H9 (cell line): Measurements from ENCODE around the gene HOMER3. TPM values are rescaled to one million over a fixed set of nuclear protein-coding genes. Genes with fewer than 3 reads are reported as not detected.

ENCODE experiments used
- DNase-seq: peaks from one replicate; pipeline ENCODE4 v3.0.0-alpha.2; 2017
- H2AFZ ChIP-seq: one replicate; pipeline ENCODE4 v1.6.1; 2013; ENCODE audit warnings: mild to moderate bottlenecking, low read length, control low read depth, moderate library complexity
- H2AK5ac ChIP-seq: 2 replicates; pipeline ENCODE4 v1.6.1; 2013; ENCODE audit warnings: low read length, control low read depth, mixed read lengths; ENCODE audit not compliant: insufficient read length
- H2BK120ac ChIP-seq: one replicate; pipeline ENCODE4 v1.6.1; 2013; ENCODE audit warnings: low read depth, mild to moderate bottlenecking, low read length, control low read depth, inconsistent platforms; ENCODE audit not compliant: poor library complexity, severe bottlenecking
- H2BK12ac ChIP-seq: 2 replicates; pipeline ENCODE4 v1.6.1; 2013; ENCODE audit warnings: low read length, control low read depth, mixed read lengths, low read depth; ENCODE audit not compliant: insufficient read length
- H2BK15ac ChIP-seq: 2 replicates; pipeline ENCODE4 v1.6.1; 2013; ENCODE audit warnings: low read depth, low read length, control low read depth
- H2BK20ac ChIP-seq: one replicate; pipeline ENCODE4 v1.6.1; 2013; ENCODE audit warnings: low read depth, mild to moderate bottlenecking, low read length, control low read depth, inconsistent platforms; ENCODE audit not compliant: poor library complexity, severe bottlenecking
- H2BK5ac ChIP-seq: 2 replicates; pipeline ENCODE4 v1.6.1; 2013; ENCODE audit warnings: low read length, control low read depth, mixed read lengths; ENCODE audit not compliant: insufficient read length
- H3K14ac ChIP-seq: 2 replicates; pipeline ENCODE4 v1.6.1; 2013; ENCODE audit warnings: low read length, control low read depth; ENCODE audit not compliant: insufficient read depth
- H3K18ac ChIP-seq: 2 replicates; pipeline ENCODE4 v1.6.1; 2013; ENCODE audit warnings: low read depth, mild to moderate bottlenecking, mixed read lengths, low read length, control low read depth; ENCODE audit not compliant: insufficient read length
- H3K23ac ChIP-seq: 2 replicates; pipeline ENCODE4 v1.6.1; 2013; ENCODE audit warnings: low read length, control low read depth, mixed read lengths, low read depth; ENCODE audit not compliant: insufficient read length
- H3K23me2 ChIP-seq: 2 replicates; pipeline ENCODE4 v1.6.1; 2013; ENCODE audit warnings: low read depth, mild to moderate bottlenecking, mixed read lengths, low read length, control low read depth; ENCODE audit not compliant: insufficient read length, poor library complexity, severe bottlenecking
- H3K27ac ChIP-seq: 2 replicates; pipeline ENCODE4 v1.5.1; 2013; ENCODE audit warnings: low read length, control low read depth, mixed read lengths, low read depth; ENCODE audit not compliant: insufficient read length
- H3K27me3 ChIP-seq: 2 replicates; pipeline ENCODE4 v1.6.1; 2013; ENCODE audit warnings: low read length, control low read depth, inconsistent platforms; ENCODE audit not compliant: insufficient read depth
- H3K4ac ChIP-seq: 2 replicates; pipeline ENCODE4 v1.6.1; 2013; ENCODE audit warnings: low read depth, mild to moderate bottlenecking, control low read depth, inconsistent platforms, low read length, moderate library complexity
- H3K4me1 ChIP-seq: 2 replicates; pipeline ENCODE4 v1.6.1; 2013; ENCODE audit warnings: low read length, control low read depth, inconsistent platforms; ENCODE audit not compliant: insufficient read depth
- H3K4me2 ChIP-seq: 2 replicates; pipeline ENCODE4 v1.6.1; 2013; ENCODE audit warnings: low read length, control low read depth, mixed read lengths; ENCODE audit not compliant: insufficient read length, insufficient read depth
- H3K56ac ChIP-seq: 2 replicates; pipeline ENCODE4 v1.6.1; 2013; ENCODE audit warnings: low read depth, mild to moderate bottlenecking, mixed read lengths, low read length, control low read depth; ENCODE audit not compliant: insufficient read length
- H3K79me1 ChIP-seq: 2 replicates; pipeline ENCODE4 v1.6.1; 2013; ENCODE audit warnings: low read depth, mild to moderate bottlenecking, moderate library complexity, low read length, control low read depth, inconsistent platforms; ENCODE audit not compliant: insufficient read depth, poor library complexity, severe bottlenecking
- H3K79me2 ChIP-seq: 2 replicates; pipeline ENCODE4 v1.6.1; 2013; ENCODE audit warnings: low read length, control low read depth, inconsistent platforms; ENCODE audit not compliant: insufficient read depth
- H3K9ac ChIP-seq: 2 replicates; pipeline ENCODE4 v1.6.1; 2013; ENCODE audit warnings: low read length, control low read depth, mixed read lengths; ENCODE audit not compliant: insufficient read length; ENCODE audit errors: extremely low read depth
- H3K9me3 ChIP-seq: one replicate; pipeline ENCODE4 v1.6.1; 2013; ENCODE audit warnings: low read depth, low read length, inconsistent platforms; ENCODE audit not compliant: control insufficient read depth
- H3T11ph ChIP-seq: one replicate; pipeline ENCODE4 v1.6.1; 2013; ENCODE audit warnings: mild to moderate bottlenecking, low read length, control low read depth, inconsistent platforms
- H4K20me1 ChIP-seq: one replicate; pipeline ENCODE4 v1.6.1; 2013; ENCODE audit not compliant: control insufficient read depth, insufficient read length, insufficient read depth
- H4K5ac ChIP-seq: 2 replicates; pipeline ENCODE4 v1.6.1; 2013; ENCODE audit warnings: low read depth, mild to moderate bottlenecking, mixed read lengths, low read length, control low read depth; ENCODE audit not compliant: insufficient read length
- H4K8ac ChIP-seq: replicated peaks from 2 replicates; pipeline ENCODE4 v1.6.1; 2013; ENCODE audit warnings: low read length, control low read depth, mixed read lengths, low read depth; ENCODE audit not compliant: insufficient read length
- H4K91ac ChIP-seq: 2 replicates; pipeline ENCODE4 v1.6.1; 2013; ENCODE audit warnings: low read depth, mild to moderate bottlenecking, moderate library complexity, mixed read lengths, low read length, control low read depth; ENCODE audit not compliant: insufficient read length
- H3K27ac Mint-ChIP-seq, 3 experiments: 2 replicates in 2 of 3; 3 replicates in 1 of 3; pipeline ENCODE4 v1.8.0; 2020 to 2021; ENCODE audit warnings: mixed read lengths in 3 of 3, mild to moderate bottlenecking in 1 of 3, moderate library complexity in 1 of 3
- H3K27me3 Mint-ChIP-seq: 2 replicates; pipeline ENCODE4 v1.8.0; 2021; ENCODE audit warnings: low read depth, mild to moderate bottlenecking, moderate library complexity, mixed read lengths
- H3K36me3 Mint-ChIP-seq, 3 experiments: 2 replicates in 2 of 3; 3 replicates in 1 of 3; pipeline ENCODE4 v1.8.0; 2020 to 2021; ENCODE audit warnings: low read depth in 3 of 3, mixed read lengths in 3 of 3; ENCODE audit not compliant: insufficient read depth in 1 of 3
- H3K4me1 Mint-ChIP-seq, 2 experiments: 2 replicates each; pipeline ENCODE4 v1.8.0; 2020; ENCODE audit warnings: mixed read lengths in 2 of 2
- H3K4me3 Mint-ChIP-seq, 2 experiments: 2 replicates in 1 of 2; 3 replicates in 1 of 2; pipeline ENCODE4 v1.8.0; 2020 to 2021; ENCODE audit warnings: mild to moderate bottlenecking in 2 of 2, mixed read lengths in 2 of 2, moderate library complexity in 1 of 2
- H3K9me3 Mint-ChIP-seq, 2 experiments: 2 replicates in 1 of 2; 3 replicates in 1 of 2; pipeline ENCODE4 v1.8.0; 2020; ENCODE audit warnings: mild to moderate bottlenecking in 2 of 2, mixed read lengths in 2 of 2, moderate library complexity in 1 of 2
- CTCF ChIP-seq: fragments of 200-600 bp; sonication (generic); conservative IDR thresholded peaks from 3 replicates; pipeline ENCODE4 v1.8.0; 2021; ENCODE audit warnings: antibody characterized with exemption, mild to moderate bottlenecking
- WGBS: extraction: QIAGEN DNeasy Blood & Tissue Kit; methylation state at CpG from one replicate; pipeline ENCODE4 v1.1.7; 2013; ENCODE audit warnings: missing lambda C conversion rate, low lambda C conversion rate, mixed read lengths; ENCODE audit not compliant: insufficient read length; ENCODE audit errors: extremely low coverage; 5-methylcytosine and 5-hydroxymethylcytosine counted together
- total RNA-seq: library from RNA; stranded (reverse); gene quantifications from 2 replicates; pipeline ENCODE4 v1.2.1, GENCODE V29; 2021

HOMER3 gene
- total RNA-seq, 1 experiment from 2014 or later = 20.2 TPM

GRCh38 chr19:18881491-18881890, 59.5 kb downstream of the HOMER3 start:
- no peak overlapping the region for H2BK20ac ChIP-seq
- H4K8ac ChIP-seq = no peak overlapping the region
- no peak overlapping the region for H3K27ac Mint-ChIP-seq
- peaks cover 0 to 9% of the 10 kb centered on the region in 2 experiments; a peak in 3 of 5 replicates for H3K9me3 Mint-ChIP-seq
- H3K9ac ChIP-seq = no peak overlapping the region
- H4K5ac ChIP-seq = no peak overlapping the region
- H2BK12ac ChIP-seq = no peak overlapping the region
- no peaks in the 10 kb centered on the region for H3K4me1 ChIP-seq
- peaks cover 32 to 64% (median 46%) of the 10 kb centered on the region in 3 experiments; a peak in 6 of 7 replicates for H3K36me3 Mint-ChIP-seq
- H3T11ph ChIP-seq = no peak overlapping the region
- H2AK5ac ChIP-seq = no peak overlapping the region
- no peaks in the 10 kb centered on the region for H3K9me3 ChIP-seq
- H3K4me2 ChIP-seq = no peak overlapping the region
- H2BK120ac ChIP-seq = no peak overlapping the region
- H3K4ac ChIP-seq = no peak overlapping the region
- no peak for TF ChIP-seq CTCF
- no peak overlapping the region for H3K14ac ChIP-seq
- peaks cover 3% of the 10 kb centered on the region for H3K23me2 ChIP-seq
- no peak for DNase-seq
- no peaks in the 10 kb centered on the region for H3K79me2 ChIP-seq
- H4K20me1 ChIP-seq = no peaks in the 10 kb centered on the region
- H3K79me1 ChIP-seq = no peaks in the 10 kb centered on the region
- H3K56ac ChIP-seq = no peak overlapping the region
- H2AFZ ChIP-seq = no peak overlapping the region
- no CpG with 5 or more reads among the region's 7 CpGs for WGBS
- no peaks in the 10 kb centered on the region for H3K27me3 Mint-ChIP-seq
- no peak overlapping the region for H2BK15ac ChIP-seq
- H4K91ac ChIP-seq = no peak overlapping the region
- no peak overlapping the region for H3K18ac ChIP-seq
- peak overlapping the region in 1 of 2 experiments; percentile 4; a peak in 1 of 5 replicates for H3K4me3 Mint-ChIP-seq
- H3K27me3 ChIP-seq = no peaks in the 10 kb centered on the region
- H2BK5ac ChIP-seq = no peak overlapping the region
- H3K27ac ChIP-seq = no peak overlapping the region
- H3K4me1 Mint-ChIP-seq = no peaks in the 10 kb centered on the region
- H3K23ac ChIP-seq = no peak overlapping the region
